ENCODE results near the gene AMDHD2.
"Not testable (repeated sequence)": the region's sequence is repeated elsewhere in the genome, so short reads cannot be mapped to it uniquely, and the experiment has no call there.

AMDHD2 gene

GRCh38 chr16:2535625-2536013 is 15.4 kb downstream of the AMDHD2 start:
- DNase-seq: no peak

DNA sequence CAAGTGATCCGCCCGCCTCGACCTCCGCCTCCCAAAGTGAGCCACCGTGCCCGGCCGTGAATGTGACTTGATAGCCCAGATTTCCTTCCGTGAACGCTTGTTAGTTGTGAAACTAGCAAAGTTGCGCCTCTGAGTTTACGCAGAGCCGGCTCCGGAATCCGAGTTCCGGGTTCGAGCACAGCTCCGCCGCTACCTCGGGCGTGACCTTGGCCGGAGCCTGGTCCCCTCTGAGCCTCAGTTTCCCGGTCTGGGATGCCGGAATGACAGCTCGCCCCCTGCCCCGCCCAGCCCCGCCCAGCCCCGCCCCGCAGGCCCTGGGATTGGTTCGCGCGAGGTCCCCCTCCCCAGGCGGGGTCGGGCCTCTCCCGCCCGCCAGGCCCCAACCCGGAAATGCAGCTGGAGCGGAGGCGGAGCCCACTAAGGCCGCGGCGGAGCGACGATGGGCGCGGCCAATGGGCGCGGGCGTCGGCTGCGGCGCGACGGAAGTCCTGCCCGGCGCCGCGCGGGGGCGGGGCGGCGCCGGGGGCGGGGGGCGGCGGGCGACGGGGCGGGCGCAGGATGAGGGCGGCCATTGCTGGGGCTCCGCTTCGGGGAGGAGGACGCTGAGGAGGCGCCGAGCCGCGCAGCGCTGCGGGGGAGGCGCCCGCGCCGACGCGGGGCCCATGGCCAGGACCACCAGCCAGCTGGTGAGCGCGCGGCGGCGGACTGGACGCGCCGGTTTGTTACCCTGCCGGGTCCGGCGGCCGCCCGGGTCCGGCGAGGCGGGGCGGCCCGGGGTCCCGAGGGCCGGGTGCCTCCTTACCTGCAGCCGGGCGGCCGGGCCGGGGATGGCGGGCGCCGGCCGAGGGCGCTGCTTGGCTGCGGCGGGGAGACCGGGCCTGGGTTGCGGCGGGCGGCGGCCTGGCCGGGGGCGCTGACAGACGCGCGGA is 17.5 kb downstream of the AMDHD2 start, which contains the start of gene PDPK1:
Gene PDPK1 (plus strand): TSS at position 571 of the 929 bp plus-strand sequence. CDS start 92 bp downstream, at position 663.
- DNase-seq: peak; percentile 87 to 98 (median 91)

DNA sequence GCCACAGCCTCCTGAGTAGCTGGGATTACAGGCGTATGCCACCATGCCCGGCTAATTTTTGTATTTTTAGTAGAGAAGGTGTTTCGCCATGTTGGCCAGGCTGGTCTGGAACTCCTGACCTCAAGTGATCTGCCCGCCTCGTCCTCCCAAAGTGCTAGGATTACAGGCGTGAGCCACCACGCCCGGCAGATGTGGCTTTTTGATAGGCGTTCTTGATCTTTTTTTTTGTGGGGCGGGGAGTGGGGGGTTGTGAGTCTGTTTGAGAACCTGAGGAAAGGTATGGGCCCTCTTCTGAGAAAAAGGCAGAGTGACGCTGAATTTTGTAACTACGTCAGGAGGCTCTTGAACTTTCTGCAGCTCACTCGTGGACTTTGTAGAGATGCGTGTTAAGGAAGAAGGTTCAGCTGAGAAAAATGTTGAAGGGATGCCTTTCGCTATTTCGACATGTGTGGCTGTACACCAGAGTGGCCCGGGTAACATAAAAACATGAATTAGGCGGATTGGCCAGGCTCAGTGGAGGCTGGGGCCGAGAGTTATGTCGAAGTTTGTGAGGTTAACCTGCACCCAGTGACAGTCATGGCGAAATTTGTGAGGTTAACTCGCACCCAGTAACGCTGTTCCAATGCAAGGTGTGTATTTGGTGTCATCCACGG is 19.1 kb downstream of the AMDHD2 start:
- not testable (repeated sequence) for DNase-seq

DNA sequence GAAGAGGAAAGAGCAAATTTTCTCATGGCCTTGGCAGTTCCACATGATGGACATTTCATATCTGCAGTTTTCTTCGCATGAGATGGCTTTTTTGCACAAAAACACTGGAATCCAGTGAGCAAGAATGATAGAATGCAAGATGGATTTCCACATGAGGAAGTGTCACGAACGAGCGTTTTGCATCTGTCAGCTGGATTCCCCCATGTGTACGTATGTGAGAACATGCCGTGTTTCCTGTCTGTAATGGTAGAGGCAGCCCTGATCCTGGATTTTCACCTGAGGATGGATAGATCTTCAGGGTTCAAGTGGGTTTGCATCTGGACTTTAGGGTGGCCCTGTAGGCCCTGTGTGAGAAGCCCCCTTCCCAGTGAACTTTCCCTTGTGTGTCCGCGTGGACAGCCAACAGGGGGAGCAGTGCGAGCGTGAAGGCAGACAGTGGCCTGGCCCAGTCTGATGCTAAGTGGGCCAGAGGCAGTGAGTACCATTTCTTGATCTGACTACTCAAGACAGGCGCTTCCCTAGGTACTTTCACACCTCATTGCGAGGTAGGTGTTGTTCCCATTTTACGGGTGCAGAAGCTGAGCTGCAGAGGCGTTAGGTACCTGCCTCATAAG is 19.8 kb downstream of the AMDHD2 start:
- not testable (repeated sequence) for DNase-seq

DNA sequence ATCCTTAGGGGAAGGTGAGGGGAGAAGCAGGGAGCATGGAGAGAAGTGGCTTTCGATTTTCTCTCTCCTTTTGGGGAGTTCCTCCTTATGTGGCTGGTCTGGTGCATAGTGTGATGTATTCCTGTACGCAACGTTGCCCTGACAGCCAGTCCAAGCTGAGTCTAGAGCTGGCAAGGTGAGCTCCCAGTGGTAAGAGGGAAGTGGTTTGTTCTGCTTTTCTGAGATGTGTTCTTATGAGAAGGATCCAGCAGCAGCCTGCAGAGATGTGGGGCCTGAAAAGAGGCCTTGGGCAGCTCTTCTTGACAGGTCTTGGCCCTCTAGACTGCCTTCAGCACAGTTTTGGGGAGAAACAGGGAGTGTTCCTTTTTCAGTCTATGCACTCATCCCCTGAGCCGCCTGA is 20.7 kb downstream of the AMDHD2 start:
- not testable (repeated sequence) for DNase-seq

GRCh38 chr16:2541409-2541808 is 21.2 kb downstream of the AMDHD2 start:
- DNase-seq: not testable (repeated sequence)

DNA sequence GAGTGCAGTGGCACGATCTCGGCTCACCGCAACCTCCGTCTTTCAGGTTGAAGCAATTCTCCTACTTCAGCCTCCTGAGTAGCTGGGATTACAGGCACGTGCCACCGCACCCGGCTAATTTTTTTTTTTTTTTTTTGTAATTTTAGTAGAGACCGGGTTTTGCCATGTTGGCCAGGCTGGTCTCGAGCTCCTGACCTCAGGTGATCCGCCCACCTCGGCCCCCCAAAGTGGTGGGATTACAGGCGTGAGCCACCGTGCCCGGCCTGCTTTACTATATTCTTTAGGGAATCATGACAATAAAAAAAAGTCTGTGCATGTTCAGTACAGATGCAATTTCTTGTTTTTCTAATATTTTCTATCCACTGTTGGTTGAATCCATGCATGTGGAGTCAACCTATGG is 23.6 kb downstream of the AMDHD2 start:
- not testable (repeated sequence) for DNase-seq

GRCh38 chr16:2550283-2550878 is 30.2 kb downstream of the AMDHD2 start:
- DNase-seq: not testable (repeated sequence)

DNA sequence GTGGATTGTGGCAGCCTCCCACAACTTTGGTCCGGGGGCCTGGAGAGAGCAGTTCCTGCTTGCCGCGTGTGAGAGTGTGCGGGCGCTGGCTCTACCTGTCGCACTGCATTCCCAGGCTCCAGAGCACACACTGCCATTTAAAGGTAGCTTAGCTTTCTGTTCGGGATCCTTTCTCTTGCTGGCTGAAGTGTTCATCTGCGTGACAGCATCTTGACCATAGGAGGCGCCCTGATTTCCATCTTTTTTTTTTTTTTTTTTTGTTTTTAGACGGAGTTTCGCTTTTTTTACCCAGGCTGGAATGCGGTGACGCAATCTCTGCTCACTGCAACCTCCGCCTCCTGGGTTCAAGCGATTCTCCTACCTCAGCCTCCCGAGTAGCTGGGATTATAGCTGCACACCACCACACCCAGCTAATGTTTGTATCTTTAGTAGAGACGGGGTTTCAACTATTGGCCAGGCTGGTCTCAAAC is 31.3 kb downstream of the AMDHD2 start:
- not testable (repeated sequence) for DNase-seq

DNA sequence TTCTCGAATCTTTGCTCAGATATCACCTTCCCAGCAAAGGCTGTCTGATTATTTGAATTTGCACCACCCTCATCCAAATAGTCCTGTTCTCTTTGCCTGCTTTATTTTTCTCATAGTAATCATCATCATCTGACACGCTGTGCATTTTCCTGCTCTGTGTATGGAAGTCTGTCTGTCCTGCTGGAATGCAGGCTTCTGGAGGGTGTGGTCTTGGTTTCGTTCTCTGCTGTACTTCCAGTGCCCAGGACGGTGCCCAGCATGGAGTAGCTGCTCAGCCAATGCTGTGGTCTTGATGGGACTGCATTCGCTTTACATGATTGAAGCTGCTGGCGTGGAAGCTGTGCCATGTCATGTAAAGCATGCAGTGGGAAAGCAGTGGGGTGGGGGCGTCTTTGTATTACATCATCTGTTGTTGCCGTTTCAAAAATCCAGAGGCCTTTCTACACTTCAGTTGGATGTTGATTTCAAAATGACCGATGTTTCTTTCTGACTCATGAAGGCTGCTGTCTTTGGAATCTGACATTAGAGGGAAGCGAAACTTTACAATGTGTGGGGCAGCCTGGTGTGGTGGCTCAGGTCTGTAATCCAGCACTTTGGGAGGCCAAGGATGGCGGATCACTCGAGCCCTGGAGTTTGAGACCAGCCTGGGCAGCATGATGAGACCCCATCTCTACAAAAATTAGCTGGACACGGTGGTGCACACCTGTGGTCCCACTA is 34.7 kb downstream of the AMDHD2 start:
- not testable (repeated sequence) for DNase-seq

DNA sequence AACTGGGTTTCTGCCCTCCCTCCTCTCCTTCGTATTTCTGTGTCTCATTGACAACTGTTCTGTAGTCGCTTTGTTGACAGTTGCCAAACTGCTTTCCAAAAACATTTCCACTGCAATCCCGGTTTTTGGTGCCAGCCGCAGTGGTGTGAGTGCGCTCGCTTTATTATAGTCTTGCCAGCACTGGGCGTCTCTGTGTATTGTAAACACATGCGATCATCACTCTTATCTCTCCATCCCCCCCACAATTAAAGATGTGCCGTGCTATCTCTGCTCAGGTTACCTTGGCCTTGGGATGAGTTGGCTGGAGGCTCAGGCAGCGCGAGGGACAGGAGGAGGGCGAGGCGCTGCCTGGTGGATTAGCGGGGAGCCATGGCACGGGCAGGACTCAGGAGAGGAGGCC is 37.0 kb downstream of the AMDHD2 start:
- DNase-seq: not testable (repeated sequence)

DNA sequence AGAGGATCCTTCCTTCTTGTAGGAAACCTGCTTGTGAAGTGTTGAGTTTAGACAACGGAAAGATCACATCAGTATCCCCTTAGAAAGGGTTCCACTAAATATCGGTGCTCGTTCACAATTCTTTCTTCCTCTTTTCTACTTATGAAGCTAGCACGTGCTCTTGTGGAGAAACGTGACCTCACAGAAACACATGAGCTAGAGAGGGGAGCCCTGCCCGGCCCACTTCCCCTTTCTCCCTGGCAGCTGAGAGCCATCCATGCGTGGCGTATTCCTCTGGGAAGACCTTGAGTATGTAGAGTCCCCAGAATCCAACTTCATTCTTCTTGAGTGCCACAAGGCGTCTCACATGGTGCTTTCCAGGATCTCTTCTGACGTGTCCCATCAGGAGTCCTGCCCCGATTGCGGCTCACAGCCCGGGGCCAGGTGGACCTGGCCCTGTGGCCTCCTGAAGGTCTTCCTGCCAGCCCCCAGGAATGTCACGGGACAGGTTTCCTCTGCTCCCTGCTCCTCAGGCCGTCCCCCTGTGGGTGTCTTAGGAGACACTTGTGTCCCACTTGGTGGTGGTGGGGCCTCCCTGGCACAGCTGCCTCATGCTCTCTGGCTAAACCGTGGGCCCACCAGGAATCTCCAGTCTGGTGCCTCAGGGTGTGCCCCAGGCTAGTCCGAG is 40.1 kb downstream of the AMDHD2 start:
- not testable (repeated sequence) for DNase-seq

DNA sequence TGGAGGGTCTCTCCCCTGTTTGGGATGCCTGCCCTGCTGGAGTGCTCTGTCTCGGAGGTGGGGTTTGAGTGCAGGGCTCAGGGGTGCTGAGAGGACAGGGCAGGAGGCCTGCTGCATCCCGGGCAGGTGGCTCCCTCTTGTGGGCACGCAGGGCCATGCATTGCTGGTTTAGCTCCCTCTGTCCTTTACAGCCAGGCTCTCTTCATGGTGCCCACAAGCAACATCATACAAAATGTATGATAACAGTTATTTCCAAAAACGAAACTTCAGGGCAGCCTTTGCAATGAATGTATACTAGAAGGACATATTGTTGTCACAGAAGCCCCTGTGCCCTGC is 40.6 kb downstream of the AMDHD2 start:
- peak in 3 of 5 experiments; percentile 46 to 52 (median 51) for DNase-seq

DNA sequence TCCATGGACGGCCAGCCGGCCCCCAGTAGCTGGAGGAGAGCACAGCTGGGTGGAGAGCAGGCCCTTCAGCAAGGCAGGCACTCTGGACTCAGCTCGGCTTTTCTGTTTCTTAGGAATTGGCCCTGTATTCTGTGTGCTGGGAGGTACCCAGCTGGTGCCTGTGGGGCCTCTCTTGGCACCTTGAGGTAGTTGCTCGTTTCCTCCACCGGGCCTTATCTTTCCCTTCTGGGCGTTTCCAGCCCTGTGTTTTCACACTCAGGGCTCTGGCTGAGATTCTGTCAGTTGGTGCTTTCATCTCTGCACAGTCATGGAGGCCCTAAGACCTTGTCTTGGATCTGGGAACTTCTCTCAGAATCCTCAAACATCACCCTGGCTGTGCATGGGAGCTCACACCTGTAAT is 47.3 kb downstream of the AMDHD2 start:
- DNase-seq: not testable (repeated sequence)

DNA sequence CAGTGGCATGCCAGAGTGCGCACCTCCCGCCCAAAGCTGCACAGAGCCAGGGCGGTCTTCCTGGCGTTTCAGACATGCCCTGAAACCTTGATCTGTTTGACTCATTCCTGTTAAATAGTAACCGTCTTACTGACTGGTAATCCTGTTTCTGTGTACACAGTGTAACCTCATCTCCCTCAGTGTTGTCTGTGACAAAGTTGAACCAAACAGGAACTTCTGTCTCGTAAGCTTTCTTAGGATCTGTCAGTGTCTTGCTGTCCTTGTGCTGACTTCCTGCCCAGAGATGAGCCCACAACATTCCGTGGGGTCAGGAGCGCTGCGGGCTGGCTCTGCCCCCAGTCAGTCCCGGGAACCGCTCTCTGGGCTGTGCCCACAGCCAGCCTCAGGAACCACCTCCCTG is 48.4 kb downstream of the AMDHD2 start:
- not testable (repeated sequence) for DNase-seq

GRCh38 chr16:2572704-2573103 is 52.5 kb downstream of the AMDHD2 start:
- not testable (repeated sequence) for DNase-seq

GRCh38 chr16:2575839-2576238 is 55.7 kb downstream of the AMDHD2 start:
- DNase-seq: not testable (repeated sequence)

DNA sequence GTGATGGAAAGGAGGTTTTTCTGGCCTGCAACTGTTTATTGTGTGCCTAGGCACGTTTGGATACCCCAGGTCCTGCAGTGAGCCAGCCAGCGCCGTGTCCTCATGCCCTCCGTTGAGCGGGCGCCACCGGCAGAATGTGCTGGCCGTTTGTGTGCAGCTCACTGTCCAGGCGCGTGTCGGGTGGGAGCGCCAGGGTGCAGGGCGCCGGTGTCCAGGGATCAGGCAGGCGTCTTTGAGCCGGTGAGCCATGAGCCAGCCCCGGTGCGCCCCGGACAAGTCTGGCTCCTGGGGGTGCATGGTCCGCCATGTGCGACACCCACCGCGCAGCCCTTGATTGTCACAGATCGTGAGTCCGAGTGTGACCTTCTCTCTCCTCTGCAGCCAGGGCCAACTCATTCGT is 56.9 kb downstream of the AMDHD2 start:
- not testable (repeated sequence) for DNase-seq

GRCh38 chr16:2578905-2579304 is 58.7 kb downstream of the AMDHD2 start:
- not testable (repeated sequence) for DNase-seq

- not testable (repeated sequence) for DNase-seq
These were observed 60.0 kb downstream of the AMDHD2 start for GRCh38 chr16:2580143-2580542.

- not testable (repeated sequence) for DNase-seq
These were observed 60.6 kb downstream of the AMDHD2 start for GRCh38 chr16:2580818-2581217.
